GM13977 (cell line): ENCODE measurements around the gene PLCXD3.
"Not testable (repeated sequence)": the region's sequence is repeated elsewhere in the genome, so short reads cannot be mapped to it uniquely, and the experiment has no call there.

Source experiments
- DNase-seq: peaks from one replicate; pipeline ENCODE4 v3.0.0; 2012; ENCODE audit warnings: low spot score
- in situ Hi-C: fragments of 300-500 bp; cut with MboI; formaldehyde crosslinking; loops from one replicate; pipeline ENCODE4 v1.12.0; 2022; ENCODE audit warnings: low sequenced_read_pairs, low pct_unique_long_range_greater_than_20kb, mixed read lengths, inconsistent platforms; ENCODE audit not compliant: unreplicated experiment
- TF ChIP-seq, protein P1 (sequence below): IDR thresholded peaks from 2 replicates; pipeline ENCODE4 v1.5.1; 2012; ENCODE audit warnings: mild to moderate bottlenecking, control low read depth; ENCODE audit not compliant: insufficient read depth; ENCODE audit errors: extremely low read depth, missing control alignments

PLCXD3 gene

GRCh38 chr5:41503860-41504259, 6.5 kb downstream of the PLCXD3 start:
- in situ Hi-C loops = no loop called here
- TF ChIP-seq, protein P1, sequence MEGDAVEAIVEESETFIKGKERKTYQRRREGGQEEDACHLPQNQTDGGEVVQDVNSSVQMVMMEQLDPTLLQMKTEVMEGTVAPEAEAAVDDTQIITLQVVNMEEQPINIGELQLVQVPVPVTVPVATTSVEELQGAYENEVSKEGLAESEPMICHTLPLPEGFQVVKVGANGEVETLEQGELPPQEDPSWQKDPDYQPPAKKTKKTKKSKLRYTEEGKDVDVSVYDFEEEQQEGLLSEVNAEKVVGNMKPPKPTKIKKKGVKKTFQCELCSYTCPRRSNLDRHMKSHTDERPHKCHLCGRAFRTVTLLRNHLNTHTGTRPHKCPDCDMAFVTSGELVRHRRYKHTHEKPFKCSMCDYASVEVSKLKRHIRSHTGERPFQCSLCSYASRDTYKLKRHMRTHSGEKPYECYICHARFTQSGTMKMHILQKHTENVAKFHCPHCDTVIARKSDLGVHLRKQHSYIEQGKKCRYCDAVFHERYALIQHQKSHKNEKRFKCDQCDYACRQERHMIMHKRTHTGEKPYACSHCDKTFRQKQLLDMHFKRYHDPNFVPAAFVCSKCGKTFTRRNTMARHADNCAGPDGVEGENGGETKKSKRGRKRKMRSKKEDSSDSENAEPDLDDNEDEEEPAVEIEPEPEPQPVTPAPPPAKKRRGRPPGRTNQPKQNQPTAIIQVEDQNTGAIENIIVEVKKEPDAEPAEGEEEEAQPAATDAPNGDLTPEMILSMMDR = no peak
- DNase-seq = no peak

- in situ Hi-C loops = no loop called here
- no peak for DNase-seq
- TF ChIP-seq, protein P1 = no peak
Observed at GRCh38 chr5:41503310-41503709, 7.1 kb downstream of the PLCXD3 start.

GRCh38 chr5:41493490-41494126, 16.8 kb downstream of the PLCXD3 start:
- not testable (repeated sequence) for DNase-seq

GRCh38 chr5:41485533-41485932, 24.9 kb downstream of the PLCXD3 start:
- no peak for DNase-seq
- in situ Hi-C loops = no loop called here
- TF ChIP-seq, protein P1 = no peak

More at GRCh38 chr5:41493490-41494126, 16.8 kb downstream of the PLCXD3 start:
- in situ Hi-C loops = not testable (repeated sequence)

DNA sequence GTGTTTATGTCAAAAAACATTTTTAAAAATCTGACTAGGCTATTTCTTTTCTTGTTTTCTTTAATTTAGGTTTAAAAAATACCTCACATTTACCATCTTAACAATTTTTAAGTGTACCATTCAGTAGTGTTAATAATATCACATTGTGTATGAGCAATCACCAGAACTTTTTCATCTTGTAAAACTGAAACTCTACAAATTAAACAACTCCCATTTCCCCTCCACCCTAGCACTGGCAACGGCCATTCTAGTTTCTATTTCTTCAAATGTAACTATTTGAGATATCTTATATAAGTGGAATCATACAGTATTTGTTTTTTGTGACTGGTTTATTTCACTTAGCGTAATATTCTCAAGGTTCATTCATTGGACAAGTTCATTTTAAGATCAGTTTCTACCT, 27.7 kb downstream of the PLCXD3 start:
- TF ChIP-seq, protein P1 = no peak
- in situ Hi-C loops = no loop called here
- no peak for DNase-seq

DNA sequence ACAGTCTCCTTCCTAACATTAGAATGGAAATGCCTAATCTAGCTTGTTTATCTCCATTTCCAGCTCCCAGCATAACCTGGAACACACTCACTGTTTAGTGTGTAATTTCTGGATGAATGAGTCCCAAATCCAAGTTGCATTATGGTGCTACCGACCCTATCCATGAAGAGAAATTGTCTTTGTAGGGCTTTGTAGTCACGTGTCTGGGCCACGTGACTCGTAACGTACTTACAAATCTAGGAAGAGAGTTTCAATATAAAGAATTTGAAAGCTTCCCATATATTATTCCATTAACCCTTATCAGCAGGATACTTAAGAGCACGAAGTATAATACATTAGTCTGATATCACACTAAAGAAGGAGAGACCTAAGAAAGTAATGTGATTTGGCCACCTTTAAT, 28.2 kb downstream of the PLCXD3 start:
- DNase-seq = no peak
- in situ Hi-C loops = no loop called here
- TF ChIP-seq, protein P1 = no peak

DNA sequence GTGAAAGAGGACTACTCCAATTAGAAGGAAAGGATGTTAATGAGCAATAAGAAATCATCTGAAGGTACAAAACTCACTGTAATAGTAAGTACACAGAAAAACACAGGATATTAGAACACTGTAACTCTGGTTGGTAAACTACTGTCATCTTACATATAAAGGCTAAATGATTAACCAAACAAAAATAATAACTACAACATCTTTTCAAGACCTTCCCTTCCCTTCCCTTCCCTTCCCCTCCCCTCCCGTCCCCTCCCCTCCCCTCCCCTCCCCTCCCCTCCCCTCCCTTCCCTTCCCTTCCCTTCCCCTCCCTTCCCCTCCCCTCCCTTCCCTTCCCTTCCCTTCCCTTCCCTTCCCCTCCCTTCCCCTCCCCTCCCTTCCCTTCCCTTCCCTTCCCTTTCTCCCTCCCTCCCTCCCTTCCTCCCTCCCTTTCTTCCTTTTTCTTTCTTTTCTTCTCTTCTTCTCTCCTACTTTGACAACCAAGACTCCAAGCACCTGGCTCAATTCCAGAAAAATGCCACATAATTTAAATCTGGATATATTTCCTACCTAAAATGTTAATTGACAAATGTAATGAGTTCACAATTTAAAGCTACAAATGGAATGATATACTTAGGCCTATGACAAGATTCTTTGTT, 38.7 kb downstream of the PLCXD3 start:
- DNase-seq, in situ Hi-C loops: not testable (repeated sequence)
